HepG2 (cell line): ENCODE measurements around the gene LRP1B. TPM values are rescaled to one million over a fixed set of nuclear protein-coding genes. Genes with fewer than 3 reads are reported as not detected.

ENCODE experiments used
- ATAC-seq: fragments of 200-7000 bp; cut with Tn5 transposase; 3 replicates; pipeline ENCODE4 v1.9.1; 2020; ENCODE audit warnings: mild to moderate bottlenecking, moderate library complexity
- BruUV-seq: library from RNA; stranded (reverse); fragments of 400-500 nt; replicated peaks from 2 replicates; lab custom pipeline; 2021; lab: Mats Ljungman, UMichigan
- CTCF ChIA-PET: fragments of 300-600 bp; formaldehyde crosslinking; extraction: SDS; loops from one replicate; lab custom pipeline; 2021; ENCODE audit warnings: low total read pairs, inconsistent platforms, low intra/inter-chr PET ratio; lab: Yijun Ruan, JAX
- POLR2A ChIA-PET: fragments of 350-600 bp; sonication (Branson Sonifier 250); formaldehyde crosslinking; loops from one replicate; lab custom pipeline; 2020; ENCODE audit warnings: antibody characterized with exemption, inconsistent platforms; lab: Yijun Ruan, JAX
- DNase-seq: peaks from one replicate; pipeline ENCODE4 v3.0.0-alpha.2; 2015; ENCODE audit warnings: low spot score
- FAIRE-seq: peaks from 3 replicates; lab custom pipeline; 2011; peaks lifted over from hg19 to GRCh38; lab: Jason Lieb, UNC
- H2AFZ ChIP-seq: one replicate; pipeline ENCODE4 v1.6.1; 2011; ENCODE audit warnings: low read length, inconsistent platforms
- H3K27ac ChIP-seq: fragments of 300-600 bp; 3 replicates; pipeline ENCODE4 v1.8.0; 2011; ENCODE audit warnings: mixed run types, mild to moderate bottlenecking, mixed read lengths, low read length, inconsistent platforms; ENCODE audit not compliant: insufficient read depth; ENCODE audit errors: extremely low read length
- H3K27me3 ChIP-seq, 2 experiments: fragments of 200-600 bp in 1 of 2; 2 replicates in 1 of 2; 3 replicates in 1 of 2; pipeline versions ENCODE4 v1.6.0 to v1.8.0; 2011; ENCODE audit warnings: low read length in 2 of 2, mild to moderate bottlenecking in 2 of 2, moderate library complexity in 2 of 2, inconsistent platforms in 1 of 2; ENCODE audit not compliant: insufficient read depth in 2 of 2, control insufficient read depth in 1 of 2
- H3K36me3 ChIP-seq, 2 experiments: fragments of 200-600 bp in 1 of 2; replicated peaks in 1 of 2; 2 replicates in 1 of 2; 3 replicates in 1 of 2; pipeline versions ENCODE4 v1.5.1 to v1.8.0; 2011; ENCODE audit warnings: low read length in 2 of 2, inconsistent platforms in 1 of 2; ENCODE audit not compliant: insufficient read depth in 2 of 2, control insufficient read depth in 1 of 2
- H3K4me1 ChIP-seq: 2 replicates; pipeline ENCODE4 v1.5.1; 2012; ENCODE audit warnings: low read length, inconsistent platforms; ENCODE audit not compliant: insufficient read depth
- H3K4me2 ChIP-seq: 2 replicates; pipeline ENCODE4 v1.6.0; 2011; ENCODE audit warnings: low read depth, low read length, inconsistent platforms
- H3K4me3 ChIP-seq, 3 experiments: fragments of 200-600 bp in 1 of 3; sonication (generic), shearing (Covaris generic) in 1 of 3; replicated peaks in 1 of 3; 2 replicates each; pipeline ENCODE4 v1.5.1; 2011 to 2016; ENCODE audit warnings: low read length in 3 of 3, inconsistent platforms in 2 of 3, low read depth in 2 of 3, mild to moderate bottlenecking in 2 of 3, control low read depth in 1 of 3, mixed read lengths in 1 of 3; ENCODE audit not compliant: insufficient read depth in 1 of 3
- H3K79me2 ChIP-seq: one replicate; pipeline ENCODE4 v1.6.1; 2011; ENCODE audit warnings: low read length, inconsistent platforms; ENCODE audit not compliant: insufficient read depth
- H3K9ac ChIP-seq: 2 replicates; pipeline ENCODE4 v1.6.0; 2011; ENCODE audit warnings: mild to moderate bottlenecking, low read depth, low read length, inconsistent platforms; ENCODE audit not compliant: insufficient read depth
- H3K9me3 ChIP-seq: 2 replicates; pipeline ENCODE4 v1.5.1; 2012; ENCODE audit warnings: mild to moderate bottlenecking, low read length
- H4K20me1 ChIP-seq: 2 replicates; pipeline ENCODE4 v1.6.0; 2011; ENCODE audit warnings: inconsistent platforms, mild to moderate bottlenecking, low read length, moderate library complexity; ENCODE audit not compliant: insufficient read depth
- EED ChIP-seq: sonication (generic); formaldehyde crosslinking; IDR thresholded peaks from 2 replicates; pipeline ENCODE4 v1.5.0; 2020; ENCODE audit warnings: mild to moderate bottlenecking, missing genetic modification reagents
- KLF6 ChIP-seq: IDR thresholded peaks from 2 replicates; pipeline ENCODE4 v1.8.0; 2016; ENCODE audit warnings: missing biosample characterization, missing genetic modification reagents
- ZNF44 ChIP-seq: sonication (generic); formaldehyde crosslinking; IDR thresholded peaks from 2 replicates; pipeline ENCODE4 v1.5.1; 2020; ENCODE audit warnings: mild to moderate bottlenecking, missing genetic modification reagents
- ZNF672 ChIP-seq: sonication (generic); formaldehyde crosslinking; IDR thresholded peaks from 2 replicates; pipeline ENCODE4 v1.8.1; 2022; ENCODE audit warnings: missing genetic modification reagents
- WGBS: methylation state at CpG from one replicate; pipeline ENCODE4 v1.1.6; 2017; ENCODE audit warnings: low lambda C conversion rate; 5-methylcytosine and 5-hydroxymethylcytosine counted together
- in situ Hi-C: cut with HindIII; loops from 2 replicates; pipeline ENCODE4 v1.10.0; 2017; ENCODE audit warnings: low pct_unique_long_range_greater_than_20kb; ENCODE audit not compliant: extremely low pct_ligation_motif_present
- intact Hi-C: fragments of 100-400 bp; cut with micrococcal nuclease; formaldehyde crosslinking; loops from one replicate; pipeline ENCODE4 v1.10.0; 2022; ENCODE audit not compliant: unreplicated experiment
- polyA plus RNA-seq, 8 experiments: library from polyadenylated mRNA; depleted of rRNA in 3 of 8; stranded (reverse) in 7 of 8; unstranded in 1 of 8; fragments of >200 nt; fragmentation: Illumina TruSeq in 4 of 8; extraction: Trizol in 4 of 8; gene quantifications; 2 replicates each; pipeline versions ENCODE4 v1.2.1 to v1.2.3, GENCODE V29; 2011 to 2016; ENCODE audit warnings: low read depth in 4 of 8, missing spikeins in 1 of 8, mixed read lengths in 1 of 8; ENCODE audit not compliant: insufficient read depth in 1 of 8
- total RNA-seq, 5 experiments: library from RNA; depleted of rRNA; stranded (reverse); fragments of >200 nt; fragmentation: Illumina TruSeq; extraction: Trizol; gene quantifications; 2 replicates each; pipeline ENCODE4 v1.2.3, GENCODE V29; 2016; ENCODE audit warnings: low read depth in 1 of 5
- TF ChIP-seq, protein P1 (sequence below): sonication (generic); formaldehyde crosslinking; IDR thresholded peaks from 2 replicates; pipeline ENCODE4 v1.5.0; 2020; ENCODE audit warnings: missing genetic modification reagents

LRP1B gene
- total and polyA plus RNA-seq, 2 of the 13 experiments (the other 11 are each of a cell fraction or from before 2014, with no cell fraction given) = 0.04 TPM; not detected in 1

DNA sequence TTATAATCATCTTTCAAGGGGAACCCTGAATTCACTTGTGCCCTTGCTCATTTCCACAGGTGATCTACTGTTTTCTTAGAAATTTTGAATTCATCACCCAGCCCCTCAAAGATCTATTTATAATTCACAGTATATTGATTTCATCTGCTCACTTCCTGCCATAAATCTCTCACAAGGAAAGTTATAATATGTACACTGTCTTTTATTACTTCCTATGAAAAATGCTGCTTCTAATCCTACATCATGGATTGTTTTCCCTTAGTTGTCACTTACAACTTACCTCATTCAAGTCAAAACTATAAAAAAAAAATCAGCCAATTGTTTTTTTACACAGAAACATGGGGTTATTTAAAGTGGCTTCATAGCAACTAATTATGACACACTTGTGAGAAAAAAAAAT lies 1443.0 kb downstream of the LRP1B start:
- ATAC-seq (no peak), DNase-seq (no peak), FAIRE-seq (no peak)
- H3K4me3 ChIP-seq = no peak overlapping the region
- no TSS peak for BruUV-seq
- TF ChIP-seq ZNF44 (CRISPR knock-in tag) (no peak), KLF6 (CRISPR knock-in tag) (no peak)
- TF ChIP-seq, protein P1, sequence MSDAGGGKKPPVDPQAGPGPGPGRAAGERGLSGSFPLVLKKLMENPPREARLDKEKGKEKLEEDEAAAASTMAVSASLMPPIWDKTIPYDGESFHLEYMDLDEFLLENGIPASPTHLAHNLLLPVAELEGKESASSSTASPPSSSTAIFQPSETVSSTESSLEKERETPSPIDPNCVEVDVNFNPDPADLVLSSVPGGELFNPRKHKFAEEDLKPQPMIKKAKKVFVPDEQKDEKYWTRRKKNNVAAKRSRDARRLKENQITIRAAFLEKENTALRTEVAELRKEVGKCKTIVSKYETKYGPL (CRISPR knock-in tag) = no peak
- no peaks in the 10 kb centered on the region for H3K27me3 ChIP-seq
- no peaks in the 10 kb centered on the region for H3K4me1 ChIP-seq
- no peak overlapping the region for H3K4me2 ChIP-seq
- CTCF ChIA-PET = no interaction called here
- H3K36me3 ChIP-seq = no peaks in the 10 kb centered on the region
- no peaks in the 10 kb centered on the region for H3K9me3 ChIP-seq
- H4K20me1 ChIP-seq = no peaks in the 10 kb centered on the region
- intact Hi-C loops (no loop called here), in situ Hi-C loops (no loop called here)
- no peaks in the 10 kb centered on the region for H3K79me2 ChIP-seq
- no peak overlapping the region for H3K9ac ChIP-seq
- POLR2A ChIA-PET = no interaction called here
- no peak overlapping the region for H3K27ac ChIP-seq
- H2AFZ ChIP-seq = no peak overlapping the region

DNA sequence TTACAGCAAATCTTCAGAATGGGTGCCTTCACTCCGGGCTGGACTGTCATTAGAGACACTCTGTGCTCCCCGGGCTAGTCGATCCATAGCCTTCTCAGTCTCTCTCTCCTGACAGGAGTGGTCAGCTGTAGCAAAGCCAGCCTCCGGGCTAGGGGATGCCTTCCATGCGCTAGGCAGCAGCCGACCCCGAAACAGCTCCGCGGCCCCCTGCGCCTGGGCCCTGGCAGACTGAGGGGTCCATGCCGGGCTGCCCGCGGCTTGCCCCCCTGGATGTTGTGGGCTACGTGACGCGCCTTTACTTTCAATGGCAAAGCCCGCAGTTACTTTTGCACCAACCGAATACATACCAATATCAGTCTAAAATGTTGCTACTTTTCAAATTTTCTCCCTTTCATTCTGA lies 1447.2 kb downstream of the LRP1B start:
- BruUV-seq = no TSS peak
- H3K36me3 ChIP-seq = no peaks in the 10 kb centered on the region
- no peaks in the 10 kb centered on the region for H3K4me1 ChIP-seq
- no peak for TF ChIP-seq EED
- no peak for TF ChIP-seq ZNF672 (CRISPR knock-in tag)
- no peak overlapping the region for H3K27ac ChIP-seq
- no peak overlapping the region for H2AFZ ChIP-seq
- intact Hi-C loops (no loop called here), in situ Hi-C loops (no loop called here)
- ATAC-seq = no peak
- H4K20me1 ChIP-seq = no peaks in the 10 kb centered on the region
- H3K4me2 ChIP-seq = no peak overlapping the region
- POLR2A ChIA-PET = no interaction called here
- no peaks in the 10 kb centered on the region for H3K27me3 ChIP-seq
- no peaks in the 10 kb centered on the region for H3K79me2 ChIP-seq
- CTCF ChIA-PET = no interaction called here
- no peaks in the 10 kb centered on the region for H3K9me3 ChIP-seq
- H3K9ac ChIP-seq = no peak overlapping the region
- 55% methylated on average over 11 of the region's 18 CpGs for WGBS
- H3K4me3 ChIP-seq = no peak overlapping the region
- no peak for DNase-seq
- FAIRE-seq = no peak
